Gastrocnemius medialis (tissue), 4 donors: ENCODE measurements around the gene CCDC30. TPM values are rescaled to one million over a fixed set of nuclear protein-coding genes. Genes with fewer than 3 reads are reported as not detected.

ENCODE experiments used
- ATAC-seq, 2 donors: fragments of 150-250 bp; one replicate each; pipeline ENCODE4 v1.9.1; 2016
- DNase-seq, 2 donors: peaks; one replicate each; pipeline ENCODE4 v3.0.0-alpha.2; 2019
- H3K27ac ChIP-seq, 4 donors: fragments of 200-600 bp; sonication (generic); 1 replicate in 1 of 4; 2 replicates in 3 of 4; pipeline ENCODE4 v1.5.1; 2016 to 2018; ENCODE audit warnings: mild to moderate bottlenecking in 2 of 4, moderate library complexity in 1 of 4
- H3K27me3 ChIP-seq, 3 donors: fragments of 200-600 bp; sonication (generic) in 2 of 3; 1 replicate in 1 of 3; 2 replicates in 2 of 3; pipeline versions ENCODE4 v1.5.1 to v1.6.0; 2016 to 2019; ENCODE audit warnings: mild to moderate bottlenecking in 1 of 3, moderate library complexity in 1 of 3
- H3K36me3 ChIP-seq, 2 donors: fragments of 200-600 bp; sonication (generic) in 1 of 2; one replicate each; pipeline ENCODE4 v1.5.1; 2017 to 2018
- H3K4me1 ChIP-seq, 2 donors: fragments of 200-600 bp; sonication (generic) in 1 of 2; one replicate each; pipeline ENCODE4 v1.5.1; 2016 to 2017; ENCODE audit warnings: mild to moderate bottlenecking in 2 of 2
- H3K4me3 ChIP-seq, 4 donors: fragments of 200-600 bp; sonication (generic) in 3 of 4; 1 replicate in 1 of 4; 2 replicates in 3 of 4; pipeline ENCODE4 v1.5.1; 2016 to 2019; ENCODE audit warnings: mild to moderate bottlenecking in 2 of 4
- H3K9me3 ChIP-seq, 3 donors: fragments of 200-600 bp; sonication (generic) in 2 of 3; 1 replicate in 1 of 3; 2 replicates in 2 of 3; pipeline ENCODE4 v1.5.1; 2016 to 2019
- POLR2A ChIP-seq, 2 donors: fragments of 450-650 bp; IDR thresholded peaks; one replicate each; pipeline ENCODE4 v1.6.1; 2017; ENCODE audit warnings: antibody characterized with exemption in 2 of 2, mild to moderate bottlenecking in 2 of 2, moderate library complexity in 2 of 2
- in situ Hi-C, 4 donors: fragments of 200-750 bp; cut with MboI; loops; one replicate each; pipeline versions ENCODE4 v1.15.0 to v1.8.0; 2017; ENCODE audit warnings: low sequenced_read_pairs in 4 of 4
- intact Hi-C: fragments of 100-400 bp; cut with DNase I; formaldehyde crosslinking; loops from one replicate; pipeline ENCODE4 v1.15.1; 2023; ENCODE audit warnings: low total_unique reads
- total RNA-seq, 4 donors: library from RNA; depleted of rRNA; stranded (reverse); fragments of >200 nt; gene quantifications; one replicate each; pipeline versions ENCODE4 v1.1.0 to v1.2.3, GENCODE V29; 2016
- TF ChIP-seq, protein P1 (sequence below), 5 experiments: fragments of 450-650 bp in 3 of 5; fragments of 200-600 bp in 2 of 5; sonication (generic) in 2 of 5; IDR thresholded peaks in 4 of 5; conservative IDR thresholded peaks in 1 of 5; 1 replicate in 4 of 5; 2 replicates in 1 of 5; pipeline ENCODE4 v1.5.1; 2016 to 2019; ENCODE audit warnings: antibody characterized with exemption in 5 of 5, mild to moderate bottlenecking in 3 of 5, moderate library complexity in 3 of 5

The CCDC30 gene
- total RNA-seq, 4 donors from 2014 or later = 0.24 to 2.9 (median 0.74) TPM

DNA sequence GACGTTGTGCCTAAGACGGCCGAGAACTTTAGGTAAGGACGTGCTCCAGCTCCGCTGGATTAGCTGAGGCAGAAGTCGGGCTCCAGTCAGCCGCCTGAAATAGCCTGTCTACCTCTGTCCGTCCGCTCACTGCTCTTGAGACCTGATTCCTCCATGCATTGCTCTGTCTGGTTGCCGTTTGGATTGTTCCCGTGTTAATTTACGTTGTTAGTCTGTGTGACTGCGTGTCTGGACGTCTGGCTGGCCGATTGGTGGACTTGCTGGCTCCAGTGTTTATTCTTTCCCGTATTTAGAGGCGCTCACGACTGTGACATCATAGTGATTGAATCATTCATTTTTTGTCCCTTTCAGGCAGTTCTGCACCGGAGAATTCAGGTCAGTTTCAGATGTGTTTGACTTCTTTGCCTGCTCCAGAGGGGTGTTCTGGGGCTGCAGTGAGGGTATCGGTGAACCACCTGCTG, 195.8 kb downstream of the CCDC30 start:
- H3K36me3 ChIP-seq = peaks cover 0 to 30% of the 10 kb centered on the region in 2 donors
- no peaks in the 10 kb centered on the region for H3K9me3 ChIP-seq
- H3K27me3 ChIP-seq = no peaks in the 10 kb centered on the region
- H3K27ac ChIP-seq = peak overlapping the region; percentile 82 to 92 (median 89)
- no peak for TF ChIP-seq POLR2A (IDR thresholded peaks at IDR 0.05)
- TF ChIP-seq, protein P1, sequence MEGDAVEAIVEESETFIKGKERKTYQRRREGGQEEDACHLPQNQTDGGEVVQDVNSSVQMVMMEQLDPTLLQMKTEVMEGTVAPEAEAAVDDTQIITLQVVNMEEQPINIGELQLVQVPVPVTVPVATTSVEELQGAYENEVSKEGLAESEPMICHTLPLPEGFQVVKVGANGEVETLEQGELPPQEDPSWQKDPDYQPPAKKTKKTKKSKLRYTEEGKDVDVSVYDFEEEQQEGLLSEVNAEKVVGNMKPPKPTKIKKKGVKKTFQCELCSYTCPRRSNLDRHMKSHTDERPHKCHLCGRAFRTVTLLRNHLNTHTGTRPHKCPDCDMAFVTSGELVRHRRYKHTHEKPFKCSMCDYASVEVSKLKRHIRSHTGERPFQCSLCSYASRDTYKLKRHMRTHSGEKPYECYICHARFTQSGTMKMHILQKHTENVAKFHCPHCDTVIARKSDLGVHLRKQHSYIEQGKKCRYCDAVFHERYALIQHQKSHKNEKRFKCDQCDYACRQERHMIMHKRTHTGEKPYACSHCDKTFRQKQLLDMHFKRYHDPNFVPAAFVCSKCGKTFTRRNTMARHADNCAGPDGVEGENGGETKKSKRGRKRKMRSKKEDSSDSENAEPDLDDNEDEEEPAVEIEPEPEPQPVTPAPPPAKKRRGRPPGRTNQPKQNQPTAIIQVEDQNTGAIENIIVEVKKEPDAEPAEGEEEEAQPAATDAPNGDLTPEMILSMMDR (IDR thresholded peaks at IDR 0.05 in 4 of 5, conservative IDR thresholded peaks at IDR 0.05 in 1 of 5) = no peak
- DNase-seq = no peak
- intact Hi-C loops (loop anchor here (1.0 to 5.0 kb wide), 4 partner anchors 23 to 322 kb away; partner anchors contain the start of genes C1orf50, CCDC30, FOXJ3 and P3H1), in situ Hi-C loops (loop anchor here in 1 of 4 donors (25.0 kb wide), 1 partner anchor 322 kb away; the partner anchor contains the start of gene FOXJ3)
- H3K4me3 ChIP-seq = peak overlapping the region; percentile 80 to 94 (median 89)
- ATAC-seq = no peak
- peaks cover 14 to 15% of the 10 kb centered on the region in 2 donors for H3K4me1 ChIP-seq

DNA sequence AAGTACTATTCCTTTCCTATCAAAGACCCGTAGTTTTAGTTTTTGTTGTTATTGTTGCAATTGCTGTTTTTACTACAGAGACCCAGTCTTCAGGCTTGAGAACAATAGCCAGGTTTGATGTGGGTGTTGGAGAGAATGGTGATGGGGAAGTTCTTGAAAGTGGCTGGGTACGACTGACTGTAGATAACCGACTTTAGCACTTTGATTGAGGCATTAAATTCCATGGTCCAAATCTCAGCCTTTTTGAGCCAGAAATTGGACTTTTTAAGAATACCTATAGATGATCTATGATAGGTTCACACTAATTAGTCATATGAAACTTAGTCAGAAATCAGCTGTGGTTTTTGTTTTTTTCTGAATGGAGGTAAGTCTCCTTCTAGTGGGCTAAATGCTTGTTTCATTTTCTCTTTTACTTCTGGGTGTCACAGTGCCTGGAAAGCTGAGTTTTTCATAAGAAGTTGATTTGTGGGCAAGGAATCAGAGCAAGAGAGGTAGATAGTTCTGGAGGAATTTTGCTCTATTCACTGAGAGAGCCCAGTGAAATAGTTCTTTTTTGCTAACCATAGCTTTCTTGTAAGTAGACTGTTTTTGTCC, 197.9 kb downstream of the CCDC30 start:
- TF ChIP-seq, protein P1 (IDR thresholded peaks at IDR 0.05 in 4 of 5, conservative IDR thresholded peaks at IDR 0.05 in 1 of 5) = no peak
- no peak for TF ChIP-seq POLR2A (IDR thresholded peaks at IDR 0.05)
- intact Hi-C loops = no loop called here
- Histone ChIP-seq H3K4me3 (no peak overlapping the region), H3K27me3 (no peaks in the 10 kb centered on the region), H3K36me3 (peaks cover 0 to 46% of the 10 kb centered on the region in 2 donors), H3K27ac (no peak overlapping the region), H3K4me1 (peaks cover 14 to 15% of the 10 kb centered on the region in 2 donors), H3K9me3 (no peaks in the 10 kb centered on the region)
- DNase-seq = no peak
- in situ Hi-C loops = loop anchor here in 1 of 4 donors (25.0 kb wide), 1 partner anchor 324 kb away; the partner anchor contains the start of gene FOXJ3
- ATAC-seq = no peak

DNA sequence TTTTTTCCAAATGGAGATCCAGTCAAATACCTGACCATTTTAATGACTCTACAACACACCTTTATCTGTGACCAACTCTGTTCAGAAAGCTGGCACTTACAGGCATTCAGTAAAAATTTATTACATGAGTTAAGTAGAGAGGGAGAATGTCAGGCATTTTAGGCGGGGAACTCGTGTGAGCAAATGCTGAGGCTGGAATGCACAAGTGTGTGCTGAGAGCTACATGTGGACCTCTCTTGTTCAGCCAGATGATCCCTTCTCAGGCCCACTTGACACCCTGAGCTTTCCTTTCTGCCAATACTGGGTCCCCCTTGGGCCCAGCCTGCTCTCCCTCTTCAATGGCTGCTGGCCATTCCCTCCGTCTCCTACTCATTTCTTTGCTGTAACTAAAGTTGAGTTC, 206.8 kb downstream of the CCDC30 start:
- no peak overlapping the region for H3K4me3 ChIP-seq
- H3K27ac ChIP-seq = no peak overlapping the region
- DNase-seq (no peak), ATAC-seq (no peak)
- in situ Hi-C loops (loop anchor here in 1 of 4 donors (25.0 kb wide), 1 partner anchor 333 kb away; the partner anchor contains the start of gene FOXJ3), intact Hi-C loops (no loop called here)
- no peaks in the 10 kb centered on the region for H3K9me3 ChIP-seq
- no peaks in the 10 kb centered on the region for H3K27me3 ChIP-seq
- no peaks in the 10 kb centered on the region for H3K4me1 ChIP-seq
- TF ChIP-seq, protein P1 (IDR thresholded peaks at IDR 0.05 in 4 of 5, conservative IDR thresholded peaks at IDR 0.05 in 1 of 5) = no peak
- no peak for TF ChIP-seq POLR2A (IDR thresholded peaks at IDR 0.05)
- peaks cover 0 to 37% of the 10 kb centered on the region in 2 donors for H3K36me3 ChIP-seq

DNA sequence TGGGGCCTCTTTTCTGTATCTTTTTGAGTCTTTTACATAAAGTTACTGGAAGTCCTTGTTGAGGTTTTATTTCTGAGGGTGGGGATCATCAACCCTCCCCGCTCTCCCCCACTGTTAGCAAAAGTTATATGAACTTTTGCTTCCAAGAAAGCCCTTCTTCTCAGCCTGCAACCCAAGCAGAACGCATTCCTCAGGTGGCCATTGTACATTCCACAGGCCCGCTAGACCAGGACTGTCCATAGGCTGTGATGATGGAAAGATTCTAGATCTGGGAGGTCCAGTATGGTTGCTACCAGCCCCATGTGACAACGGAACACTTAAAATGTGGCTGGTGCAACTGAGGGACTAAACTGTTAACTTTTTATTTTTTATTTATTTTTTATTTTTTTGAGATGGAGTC, 207.3 kb downstream of the CCDC30 start:
- Histone ChIP-seq H3K36me3 (peaks cover 0 to 32% of the 10 kb centered on the region in 2 donors), H3K4me3 (no peak overlapping the region), H3K27ac (no peak overlapping the region), H3K4me1 (no peaks in the 10 kb centered on the region), H3K27me3 (no peaks in the 10 kb centered on the region), H3K9me3 (no peaks in the 10 kb centered on the region)
- no peak for ATAC-seq
- in situ Hi-C loops = loop anchor here in 1 of 4 donors (25.0 kb wide), 1 partner anchor 333 kb away; the partner anchor contains the start of gene FOXJ3
- intact Hi-C loops = no loop called here
- DNase-seq = no peak
- no peak for TF ChIP-seq POLR2A (IDR thresholded peaks at IDR 0.05)
- TF ChIP-seq, protein P1 (IDR thresholded peaks at IDR 0.05 in 4 of 5, conservative IDR thresholded peaks at IDR 0.05 in 1 of 5) = no peak
